Measurements from ENCODE around the gene TTK.
"Not testable (repeated sequence)": the region's sequence is repeated elsewhere in the genome, so short reads cannot be mapped to it uniquely, and the experiment has no call there.

Gene TTK

DNA sequence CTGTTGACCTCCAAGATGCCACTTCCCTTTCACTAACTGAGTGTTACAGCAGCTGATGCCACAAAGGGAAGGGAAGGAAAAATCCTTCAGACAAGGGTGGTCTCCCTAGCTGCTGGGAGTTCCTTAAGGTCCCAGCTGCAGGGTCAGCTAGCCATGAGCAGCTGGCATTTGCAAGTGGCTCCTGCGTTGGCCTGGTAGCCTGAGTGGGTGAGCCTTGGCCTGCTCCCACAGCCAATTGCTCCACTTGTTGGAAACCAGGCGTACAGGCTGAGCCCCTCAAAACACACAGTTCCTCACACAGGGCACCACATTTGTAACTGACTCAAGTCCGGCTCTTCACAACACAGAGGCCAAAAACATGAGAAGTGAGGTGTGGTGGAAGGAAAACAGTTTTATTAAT lies 16.7 kb downstream of the TTK start:
- TF ChIP-seq, protein P1, sequence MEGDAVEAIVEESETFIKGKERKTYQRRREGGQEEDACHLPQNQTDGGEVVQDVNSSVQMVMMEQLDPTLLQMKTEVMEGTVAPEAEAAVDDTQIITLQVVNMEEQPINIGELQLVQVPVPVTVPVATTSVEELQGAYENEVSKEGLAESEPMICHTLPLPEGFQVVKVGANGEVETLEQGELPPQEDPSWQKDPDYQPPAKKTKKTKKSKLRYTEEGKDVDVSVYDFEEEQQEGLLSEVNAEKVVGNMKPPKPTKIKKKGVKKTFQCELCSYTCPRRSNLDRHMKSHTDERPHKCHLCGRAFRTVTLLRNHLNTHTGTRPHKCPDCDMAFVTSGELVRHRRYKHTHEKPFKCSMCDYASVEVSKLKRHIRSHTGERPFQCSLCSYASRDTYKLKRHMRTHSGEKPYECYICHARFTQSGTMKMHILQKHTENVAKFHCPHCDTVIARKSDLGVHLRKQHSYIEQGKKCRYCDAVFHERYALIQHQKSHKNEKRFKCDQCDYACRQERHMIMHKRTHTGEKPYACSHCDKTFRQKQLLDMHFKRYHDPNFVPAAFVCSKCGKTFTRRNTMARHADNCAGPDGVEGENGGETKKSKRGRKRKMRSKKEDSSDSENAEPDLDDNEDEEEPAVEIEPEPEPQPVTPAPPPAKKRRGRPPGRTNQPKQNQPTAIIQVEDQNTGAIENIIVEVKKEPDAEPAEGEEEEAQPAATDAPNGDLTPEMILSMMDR (IDR thresholded peaks at IDR 0.05; ENCODE audit: borderline replicate concordance, insufficient read depth, low read depth, low read length): no peak
- no peak overlapping the region for H3K4me3 ChIP-seq (ENCODE audit: low read depth, low read length)

DNA sequence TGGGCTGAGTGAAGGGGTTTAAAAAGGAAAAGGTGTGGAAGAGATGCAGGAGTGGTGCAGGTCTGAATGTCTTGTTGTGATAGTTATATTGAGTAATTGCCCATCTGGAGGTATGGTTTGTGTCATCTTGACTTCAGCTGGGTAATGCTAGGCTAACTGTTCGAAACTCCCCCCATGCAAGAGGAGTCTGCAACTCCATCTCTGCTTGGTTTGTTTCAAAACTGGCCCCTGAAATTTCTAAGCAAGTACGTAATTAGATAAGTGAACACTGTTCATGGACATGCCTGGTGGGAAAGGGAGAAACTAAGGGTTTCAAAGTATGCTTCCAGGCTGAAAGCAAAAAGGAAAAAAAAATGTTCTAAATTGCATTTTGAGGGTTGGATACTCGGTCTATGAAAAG lies 17.1 kb downstream of the TTK start:
- TF ChIP-seq, protein P1 (IDR thresholded peaks at IDR 0.05; ENCODE audit: borderline replicate concordance, insufficient read depth, low read depth, low read length): no peak
- no peak overlapping the region for H3K4me3 ChIP-seq (ENCODE audit: low read depth, low read length)

DNA sequence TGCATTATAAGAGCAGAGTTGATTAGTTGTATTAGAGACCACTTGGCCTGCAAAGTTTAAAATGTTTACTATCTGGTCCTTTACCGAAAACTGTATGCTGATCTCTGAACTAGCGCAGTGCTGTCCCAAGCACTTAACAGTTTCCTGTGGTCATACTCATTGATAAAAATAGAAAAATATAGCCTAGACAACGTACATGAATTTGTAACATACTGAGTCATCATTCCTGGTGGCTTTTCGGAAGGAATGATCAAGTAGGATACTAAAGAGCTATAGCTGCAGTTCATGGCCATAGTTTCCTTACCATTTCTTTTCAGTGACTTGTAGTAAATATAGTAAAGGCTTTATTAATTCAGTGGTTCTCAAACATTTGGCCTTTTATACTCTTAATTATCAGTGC lies 18.4 kb downstream of the TTK start:
- no peak overlapping the region for H3K4me3 ChIP-seq (ENCODE audit: low read depth, low read length)
- TF ChIP-seq, protein P1 (IDR thresholded peaks at IDR 0.05; ENCODE audit: borderline replicate concordance, insufficient read depth, low read depth, low read length): no peak

DNA sequence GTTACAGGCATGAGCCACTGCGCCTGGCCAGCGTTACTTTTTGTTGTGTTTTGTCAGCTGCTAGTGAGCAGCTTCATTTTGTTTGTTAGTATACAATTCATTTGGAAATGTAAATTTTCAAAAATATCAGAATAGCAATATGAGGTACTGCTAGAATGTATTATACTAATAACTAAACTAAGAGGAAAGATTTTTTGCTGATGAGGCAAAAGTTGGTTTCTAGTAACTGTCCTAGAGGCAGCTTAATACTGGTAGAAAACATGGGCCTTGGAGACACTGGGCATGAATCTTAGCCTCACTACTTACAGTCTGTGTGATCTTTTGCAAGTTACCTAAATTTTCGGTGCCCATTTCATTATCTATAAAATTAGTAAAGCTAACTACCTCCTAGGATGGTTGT lies 24.1 kb downstream of the TTK start:
- TF ChIP-seq, protein P1 (IDR thresholded peaks at IDR 0.05; ENCODE audit: borderline replicate concordance, insufficient read depth, low read depth, low read length): no peak

DNA sequence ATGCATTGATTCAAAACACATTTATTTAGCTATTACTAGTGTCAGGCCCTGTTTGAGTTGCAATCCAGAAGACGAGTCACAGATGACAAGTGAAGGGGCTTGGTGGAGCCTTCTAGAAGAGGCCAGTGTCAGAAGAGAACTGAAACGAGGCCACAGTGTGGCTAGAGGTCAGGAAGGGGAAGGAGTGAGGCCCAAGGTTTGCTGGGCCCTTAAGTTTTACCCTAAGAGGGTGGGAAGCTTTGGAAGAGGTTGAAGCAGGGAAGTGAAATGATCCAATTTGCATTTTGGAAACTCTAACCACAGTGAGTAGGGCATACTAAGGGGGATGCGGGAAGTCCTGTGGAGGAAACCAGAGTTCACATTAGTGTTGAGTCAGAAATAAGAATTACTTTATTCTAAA lies 25.0 kb downstream of the TTK start:
- TF ChIP-seq, protein P1 (IDR thresholded peaks at IDR 0.05; ENCODE audit: borderline replicate concordance, insufficient read depth, low read depth, low read length): no peak
- H3K4me3 ChIP-seq (ENCODE audit: low read depth, low read length): no peak overlapping the region

More for the DNA sequence above, 24.1 kb downstream of the TTK start:
- H3K4me3 ChIP-seq (ENCODE audit: low read depth, low read length): no peak overlapping the region

DNA sequence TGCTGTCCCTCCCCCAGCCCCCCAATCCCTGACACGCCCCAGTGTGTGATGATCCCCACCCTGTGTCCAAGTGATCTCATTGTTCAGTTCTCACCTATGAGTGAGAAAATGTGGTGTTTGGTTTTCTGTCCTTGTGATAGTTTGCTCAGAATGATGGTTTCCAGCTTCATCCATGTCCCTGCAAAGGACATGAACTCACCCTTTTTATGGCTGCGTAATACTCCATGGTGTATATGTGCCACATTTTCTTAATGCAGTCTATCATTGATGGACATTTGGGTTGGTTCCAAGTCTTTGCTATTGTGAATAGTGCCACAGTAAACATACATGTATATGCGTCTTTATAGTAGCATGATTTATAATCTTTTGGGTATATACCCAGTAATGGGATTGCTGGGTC lies 43.8 kb downstream of the TTK start:
- H3K4me3 ChIP-seq (ENCODE audit: low read depth, low read length): not testable (repeated sequence)

DNA sequence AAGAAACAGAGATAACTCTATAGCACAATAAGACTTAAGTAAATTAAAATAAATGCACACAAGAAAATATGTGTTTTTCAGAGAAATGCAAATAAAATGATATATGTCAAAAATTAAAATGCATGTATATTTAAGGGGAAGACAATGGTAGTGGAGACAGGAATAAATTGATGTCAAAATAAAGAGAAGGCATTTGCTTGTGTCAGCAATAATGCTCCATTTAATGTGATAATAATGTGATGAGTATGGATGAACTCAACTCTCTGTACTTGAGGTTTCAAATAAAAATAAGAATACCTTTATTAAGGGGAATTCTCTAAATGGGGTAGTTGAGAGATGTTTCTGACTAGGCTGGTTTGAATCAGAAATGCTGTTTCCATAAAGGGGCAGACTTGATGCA lies 56.3 kb downstream of the TTK start:
- no peak overlapping the region for H3K4me3 ChIP-seq (ENCODE audit: low read depth, low read length)
- TF ChIP-seq, protein P1 (IDR thresholded peaks at IDR 0.05; ENCODE audit: borderline replicate concordance, insufficient read depth, low read depth, low read length): no peak

DNA sequence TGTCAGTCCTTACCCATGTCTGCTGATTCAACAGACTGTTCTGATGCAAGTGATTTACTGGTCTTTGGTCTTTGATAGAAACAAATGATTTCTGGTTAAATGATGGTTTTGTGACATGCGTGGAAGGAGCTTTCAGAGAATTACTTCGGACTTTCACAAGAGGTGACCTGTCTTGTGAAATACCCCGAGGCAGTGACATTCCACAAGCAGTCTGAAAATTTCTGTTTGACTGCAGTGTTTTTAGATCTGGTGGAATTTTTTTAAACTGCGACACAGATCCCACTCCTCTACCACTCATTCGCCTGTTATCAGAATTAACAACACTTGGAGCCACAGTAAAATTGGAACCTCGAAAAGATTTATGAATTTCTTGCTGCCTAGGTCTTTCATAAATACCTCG lies 63.7 kb downstream of the TTK start:
- H3K4me3 ChIP-seq (ENCODE audit: low read depth, low read length): not testable (repeated sequence)

- H3K4me3 ChIP-seq (ENCODE audit: low read depth, low read length): not testable (repeated sequence)
These were observed 66.0 kb downstream of the TTK start for GRCh38 chr6:80070431-80070830.

Data from GM12875 (cell line).